K562 treated with DMSO at 1 percent for 4 hours (cell line): ENCODE measurements around the gene PRRG3. TPM values are rescaled to one million over a fixed set of nuclear protein-coding genes. Genes with fewer than 3 reads are reported as not detected.

Experiments
- total RNA-seq: library from RNA; unstranded; fragments of 300-600 nt; gene quantifications from 2 replicates; pipeline ENCODE4 v1.2.3, GENCODE V29; 2022; ENCODE audit not compliant: insufficient read depth

The PRRG3 gene
- total RNA-seq, result not detected in 2 replicates

GRCh38 chrX:151694661-151695582 is at the start of gene PRRG3:
Gene PRRG3 (plus strand): TSS chrX:151695458. CDS start chrX:151698815, 3,357 bp downstream.

GRCh38 chrX:151715752-151716151 is 20.5 kb downstream of the PRRG3 start, which contains the start of gene FATE1:
Gene FATE1 (plus strand): TSS chrX:151716035. CDS start chrX:151716120, 85 bp downstream.

GRCh38 chrX:151734446-151734845 is 39.2 kb downstream of the PRRG3 start, which contains the start of gene CNGA2:
Gene CNGA2 (plus strand): TSS chrX:151734746. CDS start chrX:151738484, 3,738 bp downstream.

Other genes with a start within 250 kb of the PRRG3 start
- gene PASD1, start 131.8 kb upstream of the PRRG3 start, total RNA-seq, result 7.0 and 10.4 TPM in 2 replicates
- not detected in 2 replicates for gene FATE1, start 20.6 kb downstream of the PRRG3 start, total RNA-seq
- gene CNGA2, start 39.3 kb downstream of the PRRG3 start, total RNA-seq, result not detected in 2 replicates
- 3.7 and 4.8 TPM in 2 replicates for gene MAGEA4, start 217.4 kb downstream of the PRRG3 start, total RNA-seq